Stimulated activated CD4-positive, alpha-beta T cell treated with anti-CD3 and anti-CD28 coated beads, Interleukin-1b, Interleukin-23, amount 100 ng/mL, for 24 hours (primary cell): ENCODE measurements around the gene MSX2.

ENCODE experiments used
- DNase-seq, 4 experiments: peaks; one replicate each; pipeline ENCODE4 v3.0.0-alpha.2; 2020; ENCODE audit warnings: low read depth in 4 of 4, low spot score in 1 of 4

MSX2 gene

GRCh38 chr5:174773371-174773770, 49.0 kb downstream of the MSX2 start:
- no peak for DNase-seq

- no peak for DNase-seq
These were observed 50.7 kb downstream of the MSX2 start for GRCh38 chr5:174775081-174775480.

- no peak for DNase-seq
These were observed 52.7 kb downstream of the MSX2 start for GRCh38 chr5:174777111-174777510.

DNA sequence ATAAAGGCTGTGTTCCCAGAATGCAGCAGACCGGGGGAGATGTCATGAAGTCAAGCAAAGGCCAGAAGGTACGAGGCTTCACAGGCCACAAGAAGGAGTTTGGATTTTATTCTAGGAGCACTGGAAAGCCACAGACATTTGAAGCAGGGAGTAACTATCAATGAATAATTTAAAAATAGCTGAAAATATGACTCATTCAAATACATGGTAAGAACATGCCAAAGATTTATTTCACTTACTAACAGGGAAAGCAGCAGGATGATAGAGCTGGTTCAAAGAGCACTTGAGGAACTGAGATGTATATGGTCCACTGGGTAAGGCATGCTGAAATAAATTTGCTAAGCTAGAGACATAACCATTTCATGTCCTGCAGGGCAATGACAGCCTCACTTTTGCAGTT, 53.2 kb downstream of the MSX2 start:
- DNase-seq, result no peak
